B cell (primary cell): ENCODE results near the gene GORASP2.

Source experiments
- CTCF ChIP-seq: fragments of 200-600 bp; IDR thresholded peaks from one replicate; pipeline ENCODE4 v1.8.0; 2022; ENCODE audit warnings: antibody characterized with exemption, mild to moderate bottlenecking
- EZH2 ChIP-seq: IDR thresholded peaks from 2 replicates; pipeline ENCODE4 v1.6.1; 2012; ENCODE audit warnings: borderline replicate concordance, low read depth, mild to moderate bottlenecking, moderate library complexity, low read length; ENCODE audit not compliant: insufficient read depth, poor library complexity, severe bottlenecking

- TF ChIP-seq CTCF (no peak), EZH2 (no peak)
Measured at GRCh38 chr2:171008550-171009205, 79.6 kb downstream of the GORASP2 start.
